NCI-H460 (cell line): Measurements from ENCODE around the gene ODAD3. TPM values are rescaled to one million over a fixed set of nuclear protein-coding genes. Genes with fewer than 3 reads are reported as not detected.

Experiments used
- DNase-seq: peaks from one replicate; pipeline ENCODE4 v3.0.0-alpha.2; 2016; ENCODE audit warnings: low read depth; ENCODE audit errors: extremely low read depth
- small RNA-seq, 2 experiments: library from RNA; depleted of rRNA; stranded (forward); fragments of <200 nt; gene quantifications; one replicate each; pipeline ENCODE3, GENCODE V24; 2014
- total RNA-seq: library from RNA; depleted of rRNA; stranded (reverse); fragments of >200 nt; shearing (Covaris generic); gene quantifications from 2 replicates; pipeline ENCODE4 v1.2.3, GENCODE V29; 2014; rRNA removed

The ODAD3 gene
- total RNA-seq, 1 experiment from 2014 or later: 0.47 TPM

DNA sequence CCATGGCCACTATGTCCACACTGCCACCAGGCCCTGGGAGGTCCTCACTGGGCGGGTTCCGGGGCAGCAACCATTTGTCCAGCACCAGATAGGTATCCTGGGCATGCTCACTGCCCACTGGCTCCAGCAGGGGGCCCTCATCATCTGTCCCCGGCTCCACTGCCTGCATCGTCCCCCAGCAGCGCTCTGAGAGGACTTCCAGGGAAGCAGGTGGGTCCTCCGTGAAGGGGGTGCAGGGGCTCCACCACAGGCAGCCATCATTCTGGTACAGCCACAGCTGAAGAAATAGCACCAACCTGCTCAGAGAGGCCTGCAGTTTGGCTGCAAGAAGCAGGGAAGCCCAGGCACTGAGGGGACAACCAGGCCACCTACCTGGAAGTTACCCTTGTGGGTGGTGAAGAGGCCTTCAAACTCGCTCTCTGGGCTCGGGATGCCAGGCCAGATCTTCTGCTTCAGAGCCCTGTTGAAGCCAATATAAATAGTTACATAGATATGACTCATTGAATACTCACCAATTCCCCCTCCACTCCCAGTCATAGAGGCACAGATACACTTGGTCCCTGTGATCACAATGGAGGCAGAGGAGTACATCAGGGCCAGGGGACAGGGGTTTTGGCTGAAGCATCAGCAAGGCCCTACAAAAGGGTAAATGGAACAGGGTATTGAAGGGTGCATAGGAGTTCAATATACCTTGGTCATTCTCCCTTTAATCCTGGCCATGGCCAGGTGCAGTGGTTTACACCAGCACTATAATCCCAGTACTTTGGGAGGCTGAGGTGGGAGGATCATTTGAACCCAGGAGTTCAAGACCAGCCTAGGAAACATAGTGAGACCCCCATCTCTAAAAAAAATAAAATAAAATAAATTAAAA lies 56.4 kb downstream of the ODAD3 start:
- peak; percentile 56 for DNase-seq

DNA sequence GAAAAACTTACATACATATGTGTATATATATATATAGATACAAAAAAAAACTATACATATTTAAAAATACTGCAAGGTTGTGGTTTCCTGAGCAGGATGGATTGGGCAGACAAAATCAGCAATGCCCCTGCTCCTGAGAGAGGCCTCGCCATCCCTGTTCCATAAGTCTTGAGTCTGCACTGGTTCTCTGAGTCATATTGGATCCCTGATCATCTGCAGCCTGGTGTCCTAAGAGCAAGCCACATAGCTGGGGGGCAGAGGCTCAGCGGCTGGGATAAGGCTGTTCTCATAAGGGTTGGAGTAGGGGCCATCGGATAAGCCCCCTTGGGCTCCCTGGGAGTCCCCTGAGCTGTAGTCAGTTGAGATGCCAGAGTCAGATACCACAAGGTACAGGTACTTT lies 57.2 kb downstream of the ODAD3 start:
- no peak for DNase-seq

DNA sequence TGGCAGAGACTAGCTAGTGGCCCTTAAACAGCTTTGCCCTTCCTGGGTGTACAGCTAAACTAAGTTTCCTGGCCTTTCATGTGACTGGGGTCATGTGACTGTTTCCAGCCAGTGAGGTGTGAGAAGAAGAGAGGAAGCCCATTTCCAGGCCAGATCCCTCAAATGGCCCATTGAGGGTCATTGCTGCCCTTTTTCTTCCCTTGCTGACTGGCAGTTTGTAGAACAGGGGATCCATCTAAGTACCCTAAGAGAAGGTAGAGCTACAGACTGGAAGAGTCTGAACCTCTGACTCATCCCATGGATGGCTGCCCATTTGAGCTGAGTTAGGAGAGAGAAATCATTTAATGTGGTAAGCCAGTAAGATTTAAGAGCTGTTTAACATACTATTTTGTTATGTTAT lies 57.7 kb downstream of the ODAD3 start:
- DNase-seq: no peak

DNA sequence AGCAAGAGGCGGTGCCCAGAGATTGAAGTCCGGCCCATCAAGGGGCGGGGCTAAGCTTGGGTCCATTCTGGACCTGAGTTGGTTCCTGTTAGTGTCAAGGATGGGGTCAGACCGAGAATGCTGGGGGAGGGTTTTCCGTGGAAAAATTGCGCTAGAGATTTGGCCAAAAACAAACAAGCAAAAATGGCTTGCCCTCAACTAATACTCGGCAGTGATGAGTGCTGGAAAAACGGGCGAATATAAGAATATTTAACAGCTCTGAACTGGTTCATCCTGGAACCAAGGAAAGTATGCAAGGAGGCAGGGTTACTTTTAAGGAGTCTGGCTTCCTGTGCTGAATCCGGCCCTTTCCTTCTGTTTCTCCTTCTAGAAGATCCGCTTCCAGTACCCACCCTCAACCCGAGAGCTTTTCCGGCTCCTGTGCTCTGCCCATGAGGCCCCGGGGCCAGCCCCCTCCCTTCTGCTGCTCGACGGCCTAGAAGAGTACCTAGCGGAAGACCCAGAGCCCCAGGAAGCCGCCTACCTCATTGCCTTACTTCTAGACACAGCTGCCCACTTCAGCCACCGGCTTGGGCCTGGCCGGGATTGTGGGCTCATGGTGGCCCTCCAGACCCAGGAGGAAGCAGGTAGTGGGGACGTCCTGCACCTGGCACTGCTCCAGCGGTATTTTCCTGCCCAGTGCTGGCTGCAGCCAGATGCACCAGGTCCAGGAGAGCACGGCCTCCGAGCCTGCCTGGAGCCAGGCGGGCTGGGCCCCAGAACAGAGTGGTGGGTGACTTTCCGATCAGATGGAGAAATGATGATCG lies 59.6 kb downstream of the ODAD3 start:
- no peak for DNase-seq

DNA sequence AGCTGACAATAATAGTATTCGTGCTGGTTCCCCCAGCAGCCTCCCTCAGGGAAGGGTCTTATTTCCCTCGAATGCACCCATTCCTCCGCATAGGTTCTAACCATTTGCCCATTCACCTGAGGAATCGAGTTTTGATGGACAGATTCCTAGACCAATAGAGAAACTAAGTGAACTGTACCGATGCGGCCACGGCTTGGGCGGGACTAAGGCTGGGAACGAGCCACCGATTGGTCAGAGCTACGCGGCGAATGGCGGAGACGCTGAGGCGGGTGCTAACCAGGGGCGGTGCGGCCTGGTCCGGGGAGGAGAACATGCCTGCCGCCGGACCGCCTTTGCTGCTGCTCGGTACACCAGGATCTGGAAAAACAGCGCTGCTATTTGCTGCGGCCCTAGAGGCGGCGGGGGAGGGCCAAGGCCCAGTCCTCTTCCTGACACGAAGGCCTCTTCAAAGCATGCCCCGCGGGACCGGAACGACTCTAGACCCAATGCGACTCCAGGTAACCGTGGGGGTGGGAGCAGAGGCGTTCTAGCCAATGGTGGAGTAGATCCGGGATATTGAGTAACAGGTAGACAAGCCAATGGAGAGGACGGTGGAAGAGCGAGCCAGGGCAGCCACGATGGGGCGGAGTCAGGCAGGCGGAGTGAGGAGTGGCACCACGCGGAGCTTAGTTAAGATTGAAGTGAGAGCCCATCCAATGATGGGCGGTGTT lies 60.3 kb downstream of the ODAD3 start, which contains the start of gene SWSAP1:
SWSAP1 (plus strand) TSS at position 234 of the 710 bp plus-strand sequence; CDS start at position 249, 15 bp downstream.
- DNase-seq: peak; percentile 99

DNA sequence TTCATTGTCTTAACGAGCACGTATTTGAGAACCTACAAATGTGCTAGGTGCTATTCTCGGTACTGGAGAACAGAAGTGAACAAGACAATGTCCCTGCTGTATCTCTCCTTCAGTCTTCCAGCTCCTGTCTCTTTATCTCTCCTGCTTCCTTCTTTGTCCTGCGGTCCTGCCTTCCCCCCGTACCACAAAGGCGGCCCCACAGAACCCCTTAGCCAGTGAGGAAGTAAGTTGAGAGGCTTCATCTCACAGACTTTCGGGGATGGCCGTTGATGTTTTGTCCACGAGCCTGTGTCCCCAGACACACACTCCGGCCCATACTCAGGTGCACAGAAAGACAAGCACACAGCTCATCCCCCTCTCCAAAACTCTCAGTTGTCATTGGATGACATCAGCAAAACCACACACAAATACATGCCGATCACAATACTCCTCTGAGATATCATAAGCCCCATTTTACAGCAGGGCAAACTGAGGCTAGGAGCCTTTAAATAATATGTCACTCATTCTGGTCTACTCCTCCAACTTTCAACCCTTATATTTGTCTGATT lies 61.0 kb downstream of the ODAD3 start:
- no peak for DNase-seq

DNA sequence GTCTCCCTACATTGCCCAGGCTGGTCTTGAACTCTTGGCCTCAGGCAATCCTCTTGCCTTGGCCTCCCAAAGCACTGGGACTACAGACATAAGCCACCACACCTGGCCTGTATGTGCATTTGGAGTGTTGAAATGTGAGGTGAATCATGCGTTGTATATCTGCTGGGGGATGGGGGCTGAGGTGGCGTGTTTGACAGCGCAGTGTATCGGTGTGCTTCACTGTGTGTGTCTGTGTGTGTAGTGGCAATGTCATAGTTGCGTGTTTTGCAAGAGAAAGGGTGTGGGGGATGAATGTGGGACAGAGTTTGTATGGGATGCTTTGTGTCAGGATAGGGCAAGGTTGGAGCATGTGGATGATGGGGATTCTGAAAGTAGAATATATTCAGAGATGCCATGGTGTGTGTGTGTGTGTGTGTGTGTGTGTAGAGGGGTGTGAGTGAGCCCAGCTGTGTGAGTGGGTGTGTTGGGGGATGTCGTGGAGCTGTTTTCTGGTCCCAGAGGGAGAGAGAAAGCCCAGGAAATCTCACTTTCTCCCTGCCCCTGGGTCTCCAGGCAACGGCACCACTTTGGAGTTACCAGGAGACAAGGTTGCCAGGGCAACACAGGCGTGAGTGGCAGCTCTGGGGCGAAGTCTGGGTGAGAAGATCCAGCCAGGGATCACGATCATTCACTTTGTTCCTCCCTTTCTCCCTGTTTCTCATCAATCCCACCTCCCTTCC lies 61.6 kb downstream of the ODAD3 start:
- DNase-seq: no peak

DNA sequence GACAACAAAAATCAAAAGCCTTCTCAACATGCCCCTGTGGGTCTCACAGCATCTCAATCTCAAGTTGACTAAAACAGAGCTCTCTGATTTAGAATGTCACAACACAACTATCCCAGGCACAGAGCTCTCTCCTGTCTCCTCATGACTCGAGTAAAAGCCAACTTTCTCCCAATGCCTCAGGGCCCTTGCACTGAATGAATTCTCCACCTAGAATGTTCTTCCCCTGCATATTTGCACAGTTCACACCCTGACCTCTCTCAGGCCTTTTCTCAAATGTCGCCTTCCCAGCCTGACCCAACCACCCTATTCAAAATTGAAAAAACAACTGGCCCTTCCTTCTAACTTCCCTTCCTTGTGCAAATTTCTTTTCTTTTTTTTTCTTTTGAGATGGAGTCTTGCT lies 64.2 kb downstream of the ODAD3 start:
- no peak for DNase-seq

Small RNA genes within 50 kb of the gene (small RNA-seq; reads per million reads assigned to genes)
- 0 reads per million in 2 experiments for gene RF00019

Other genes with a start within 250 kb of the ODAD3 start
- gene KANK2, start 237.6 kb downstream of the ODAD3 start, total RNA-seq: 14.2 and 15.0 TPM in 2 replicates
- gene ANGPTL8, start 195.5 kb downstream of the ODAD3 start, total RNA-seq: not detected in 2 replicates
- 13.9 and 15.1 TPM in 2 replicates for gene DOCK6, start 172.6 kb downstream of the ODAD3 start, total RNA-seq
- gene TSPAN16, start 139.0 kb downstream of the ODAD3 start, total RNA-seq: not detected in 2 replicates
- 10.7 and 12.3 TPM in 2 replicates for gene RAB3D, start 95.5 kb downstream of the ODAD3 start, total RNA-seq
- 114 and 151 TPM in 2 replicates for gene TMEM205, start 88.9 kb downstream of the ODAD3 start, total RNA-seq
- gene CCDC159, start 88.6 kb downstream of the ODAD3 start, total RNA-seq: 7.1 and 7.2 TPM in 2 replicates
- gene PLPPR2, start 79.7 kb downstream of the ODAD3 start, total RNA-seq: 8.0 and 8.4 TPM in 2 replicates
- 0.66 and 1.4 TPM in 2 replicates for gene SWSAP1, start 60.5 kb downstream of the ODAD3 start, total RNA-seq
- 6.3 and 7.9 TPM in 2 replicates for gene EPOR, start 50.8 kb downstream of the ODAD3 start, total RNA-seq
- 7.3 and 8.6 TPM in 2 replicates for gene RGL3, start 15.8 kb downstream of the ODAD3 start, total RNA-seq
- 122 and 131 TPM in 2 replicates for gene PRKCSH, start 514 bp upstream of the ODAD3 start, total RNA-seq
- gene ELAVL3, start 45.9 kb upstream of the ODAD3 start, total RNA-seq: not detected in 2 replicates
- gene ZNF653, start 70.7 kb upstream of the ODAD3 start, total RNA-seq: 5.2 and 5.6 TPM in 2 replicates
- gene ECSIT, start 94.0 kb upstream of the ODAD3 start, total RNA-seq: 37.3 and 40.3 TPM in 2 replicates
- not detected in 2 replicates for gene CNN1, start 103.7 kb upstream of the ODAD3 start, total RNA-seq
- 31.6 and 35.3 TPM in 2 replicates for gene ELOF1, start 124.1 kb upstream of the ODAD3 start, total RNA-seq
- not detected in 2 replicates for gene ACP5, start 142.5 kb upstream of the ODAD3 start, total RNA-seq
- 9.6 and 10.9 TPM in 2 replicates for gene ZNF627, start 162.4 kb upstream of the ODAD3 start, total RNA-seq